Renal pelvis (tissue), 4 donors: ENCODE measurements around the gene ZNF860. TPM values are rescaled to one million over a fixed set of nuclear protein-coding genes. Genes with fewer than 3 reads are reported as not detected.
A peak's percentile ranks its signal among the peaks of the same experiment; 100 is the strongest.
"Not testable (repeated sequence)": the region's sequence is repeated elsewhere in the genome, so short reads cannot be mapped to it uniquely, and the experiment has no call there.

ENCODE experiments used
- DNase-seq: peaks from one replicate; pipeline ENCODE4 v3.0.0-alpha.2; 2013
- polyA plus RNA-seq, 3 donors: library from polyadenylated mRNA; unstranded; fragments of 120-200 nt; gene quantifications; one replicate each; pipeline ENCODE4 v1.2.1, GENCODE V29; 2013; ENCODE audit not compliant: insufficient read length in 3 of 3

ZNF860 gene
- polyA plus RNA-seq, 3 donors = 2.1 to 3.4 (median 3.0) TPM

- not testable (repeated sequence) for DNase-seq
Measured at GRCh38 chr3:31995026-31995425, 13.5 kb downstream of the ZNF860 start.

- no peak for DNase-seq
Measured at GRCh38 chr3:31996195-31996594, 14.6 kb downstream of the ZNF860 start.

- DNase-seq = no peak
Measured at GRCh38 chr3:31997500-31997899, 15.9 kb downstream of the ZNF860 start.

GRCh38 chr3:31999907-32000439, 18.4 kb downstream of the ZNF860 start:
- no peak for DNase-seq

- DNase-seq = no peak
Measured at GRCh38 chr3:32000877-32001276, 19.3 kb downstream of the ZNF860 start.

GRCh38 chr3:32002561-32003368, 21.2 kb downstream of the ZNF860 start:
- no peak for DNase-seq

- no peak for DNase-seq
Measured at GRCh38 chr3:32003380-32003779, 21.8 kb downstream of the ZNF860 start.

GRCh38 chr3:32004113-32004765, 22.7 kb downstream of the ZNF860 start:
- no peak for DNase-seq

GRCh38 chr3:32009101-32009500, 27.6 kb downstream of the ZNF860 start:
- DNase-seq = no peak

GRCh38 chr3:32009957-32010356, 28.4 kb downstream of the ZNF860 start:
- DNase-seq = no peak

GRCh38 chr3:32010699-32011098, 29.1 kb downstream of the ZNF860 start:
- DNase-seq = not testable (repeated sequence)

- not testable (repeated sequence) for DNase-seq
Measured at GRCh38 chr3:32015638-32016037, 34.1 kb downstream of the ZNF860 start.

GRCh38 chr3:32017286-32017685, 35.7 kb downstream of the ZNF860 start:
- DNase-seq = no peak

- DNase-seq = peak; percentile 41
Measured at GRCh38 chr3:32018757-32019564, 37.4 kb downstream of the ZNF860 start.

GRCh38 chr3:32021155-32021554, 39.6 kb downstream of the ZNF860 start:
- DNase-seq = no peak

- DNase-seq = no peak
Measured at GRCh38 chr3:32021748-32022147, 40.2 kb downstream of the ZNF860 start.

- DNase-seq = no peak
Measured at GRCh38 chr3:32022947-32023346, 41.4 kb downstream of the ZNF860 start.

GRCh38 chr3:32026593-32026992, 45.0 kb downstream of the ZNF860 start:
- no peak for DNase-seq

- no peak for DNase-seq
Measured at GRCh38 chr3:32037932-32038267, 56.4 kb downstream of the ZNF860 start.

- DNase-seq = no peak
Measured at GRCh38 chr3:32041316-32041715, 59.8 kb downstream of the ZNF860 start.
